GM23338 (cell line): ENCODE measurements around the gene NPAS2. TPM values are rescaled to one million over a fixed set of nuclear protein-coding genes. Genes with fewer than 3 reads are reported as not detected.

Source experiments
- ATAC-seq: fragments of 200-7000 bp; cut with Tn5 transposase; 3 replicates; pipeline ENCODE4 v1.9.1; 2020
- DNase-seq: peaks from one replicate; pipeline ENCODE4 v3.0.0-alpha.2; 2015; ENCODE audit warnings: low spot score
- H2AFZ ChIP-seq: fragments of 200-600 bp; sonication (generic); 2 replicates; pipeline ENCODE4 v1.8.0; 2016; ENCODE audit warnings: antibody characterized with exemption, mild to moderate bottlenecking, moderate library complexity
- H3F3A ChIP-seq: fragments of 200-600 bp; sonication (generic); replicated peaks from 2 replicates; pipeline ENCODE4 v1.8.0; 2017; ENCODE audit warnings: antibody characterized with exemption, mixed run types, low read depth
- H3K27ac ChIP-seq: fragments of 200-600 bp; sonication (generic); 2 replicates; pipeline ENCODE4 v1.6.1; 2016; ENCODE audit warnings: low read depth
- H3K27me3 ChIP-seq: fragments of 200-600 bp; sonication (generic); 2 replicates; pipeline ENCODE4 v1.8.0; 2016; ENCODE audit warnings: mild to moderate bottlenecking, mixed run types, moderate library complexity; ENCODE audit not compliant: insufficient read depth
- H3K36me3 ChIP-seq: fragments of 200-600 bp; sonication (generic); 2 replicates; pipeline ENCODE4 v1.8.0; 2016; ENCODE audit warnings: mild to moderate bottlenecking; ENCODE audit not compliant: insufficient read depth
- H3K4me1 ChIP-seq: fragments of 200-600 bp; sonication (generic); 2 replicates; pipeline ENCODE4 v1.8.0; 2016; ENCODE audit warnings: mild to moderate bottlenecking, moderate library complexity; ENCODE audit not compliant: insufficient read depth
- H3K4me2 ChIP-seq: fragments of 200-600 bp; sonication (generic); 2 replicates; pipeline ENCODE4 v1.7.1; 2017; ENCODE audit warnings: mixed run types
- H3K4me3 ChIP-seq: fragments of 200-600 bp; sonication (generic); 2 replicates; pipeline ENCODE4 v1.6.1; 2016; ENCODE audit warnings: mixed run types
- H3K79me2 ChIP-seq: fragments of 200-600 bp; sonication (generic); replicated peaks from 2 replicates; pipeline ENCODE4 v1.8.0; 2017; ENCODE audit warnings: mild to moderate bottlenecking; ENCODE audit not compliant: insufficient read depth
- H3K9me2 ChIP-seq: fragments of 200-600 bp; sonication (generic); 2 replicates; pipeline ENCODE4 v1.8.0; 2017; ENCODE audit not compliant: insufficient read depth
- H4K20me1 ChIP-seq: fragments of 200-600 bp; sonication (generic); replicated peaks from 2 replicates; pipeline ENCODE4 v1.8.0; 2017; ENCODE audit warnings: mild to moderate bottlenecking; ENCODE audit not compliant: insufficient read depth
- H3K27ac Mint-ChIP-seq: 2 replicates; pipeline ENCODE4 v1.8.0; 2020; ENCODE audit warnings: inconsistent platforms, mild to moderate bottlenecking, moderate library complexity, mixed read lengths
- H3K27me3 Mint-ChIP-seq: 3 replicates; pipeline ENCODE4 v1.8.0; 2022; ENCODE audit warnings: low read depth, mild to moderate bottlenecking, moderate library complexity, mixed read lengths, inconsistent platforms; ENCODE audit not compliant: insufficient read depth, poor library complexity
- H3K36me3 Mint-ChIP-seq: 3 replicates; pipeline ENCODE4 v1.8.0; 2021; ENCODE audit warnings: low read depth, mild to moderate bottlenecking, inconsistent platforms, moderate library complexity, mixed read lengths
- H3K4me1 Mint-ChIP-seq: 3 replicates; pipeline ENCODE4 v1.8.0; 2020; ENCODE audit warnings: mild to moderate bottlenecking, inconsistent platforms, mixed read lengths
- H3K4me3 Mint-ChIP-seq: 3 replicates; pipeline ENCODE4 v1.8.0; 2021; ENCODE audit warnings: moderate library complexity, mild to moderate bottlenecking, inconsistent platforms, mixed read lengths
- H3K9me3 Mint-ChIP-seq: 3 replicates; pipeline ENCODE4 v1.8.0; 2020; ENCODE audit warnings: moderate library complexity, mild to moderate bottlenecking, inconsistent platforms, mixed read lengths
- CTCF ChIP-seq, 2 experiments: fragments of 200-600 bp in 1 of 2; sonication (generic) in 1 of 2; conservative IDR thresholded peaks; 2 replicates each; pipeline versions ENCODE4 v1.5.1 to v1.6.1; 2016 to 2017; ENCODE audit warnings: antibody characterized with exemption in 2 of 2, low read depth in 2 of 2, mild to moderate bottlenecking in 2 of 2, moderate library complexity in 1 of 2
- ETS1 ChIP-seq: IDR thresholded peaks from 2 replicates; pipeline ENCODE4 v1.6.1; 2016; ENCODE audit warnings: antibody characterized with exemption
- EZH2 ChIP-seq: fragments of 200-600 bp; sonication (generic); IDR thresholded peaks from one replicate; pipeline ENCODE4 v1.8.0; 2017; ENCODE audit warnings: antibody characterized with exemption, mild to moderate bottlenecking, low read depth; ENCODE audit not compliant: unreplicated experiment
- NANOG ChIP-seq: IDR thresholded peaks from 2 replicates; pipeline ENCODE4 v1.6.1; 2016; ENCODE audit warnings: antibody characterized with exemption, borderline replicate concordance
- POLR2AphosphoS5 ChIP-seq: IDR thresholded peaks from 2 replicates; pipeline ENCODE4 v1.6.1; 2016; ENCODE audit warnings: antibody characterized with exemption, low read depth
- STAT1 ChIP-seq: IDR thresholded peaks from one replicate; pipeline ENCODE4 v1.6.1; 2016; ENCODE audit warnings: antibody characterized with exemption; ENCODE audit not compliant: unreplicated experiment
- ZNF114 ChIP-seq: fragments of 250-450 bp; sonication (Bioruptor Pico); IDR thresholded peaks from 2 replicates; pipeline ENCODE4 v1.5.0; 2020; ENCODE audit warnings: mild to moderate bottlenecking, moderate library complexity
- polyA plus RNA-seq: library from polyadenylated mRNA; unstranded; fragments of >200 nt; fragmentation: Nextera tagmentation; extraction: Ambion mirVana; gene quantifications from 2 replicates; pipeline ENCODE4 v1.2.1, GENCODE V29; 2016
- total RNA-seq: library from RNA; depleted of rRNA; stranded (reverse); fragments of >200 nt; shearing (Covaris generic); gene quantifications from 2 replicates; pipeline ENCODE4 v1.2.3, GENCODE V29; 2014

NPAS2 gene
- total and polyA plus RNA-seq, 2 experiments from 2014 or later: 0.56 to 1.1 TPM

GRCh38 chr2:100793982-100794381, 26.0 kb upstream of the NPAS2 start:
- no peak for DNase-seq
- TF ChIP-seq CTCF (conservative IDR thresholded peaks at IDR 0.05; ENCODE audit: low read depth in 2 of 2): no peak
- Mint-ChIP-seq H3K27ac (no peak overlapping the region), H3K27me3 (peaks cover 1% of the 10 kb centered on the region), H3K4me3 (no peak overlapping the region), H3K4me1 (no peaks in the 10 kb centered on the region), H3K36me3 (no peaks in the 10 kb centered on the region), H3K9me3 (no peaks in the 10 kb centered on the region)
- no peaks in the 10 kb centered on the region for H3K4me1 ChIP-seq
- peak; percentile 53 for ATAC-seq
- H3K4me3 ChIP-seq: no peak overlapping the region
- no peaks in the 10 kb centered on the region for H3F3A ChIP-seq
- 0 out of 2 replicates have a peak overlapping the region, but pooled peaks have one; percentile 18 for H2AFZ ChIP-seq
- no peaks in the 10 kb centered on the region for H3K79me2 ChIP-seq
- no peaks in the 10 kb centered on the region for H4K20me1 ChIP-seq
- H3K27ac ChIP-seq: no peak overlapping the region
- no peak overlapping the region for H3K4me2 ChIP-seq
- H3K36me3 ChIP-seq: no peaks in the 10 kb centered on the region
- no peaks in the 10 kb centered on the region for H3K27me3 ChIP-seq
- no peaks in the 10 kb centered on the region for H3K9me2 ChIP-seq

GRCh38 chr2:100796499-100797100, 23.3 kb upstream of the NPAS2 start:
- H3K4me3 ChIP-seq: no peak overlapping the region
- no peaks in the 10 kb centered on the region for H4K20me1 ChIP-seq
- Mint-ChIP-seq H3K27ac (no peak overlapping the region), H3K9me3 (no peaks in the 10 kb centered on the region), H3K27me3 (no peaks in the 10 kb centered on the region), H3K36me3 (no peaks in the 10 kb centered on the region), H3K4me1 (no peaks in the 10 kb centered on the region; the same call in 2 of the 3 replicates), H3K4me3 (no peak overlapping the region)
- no peaks in the 10 kb centered on the region for H3K79me2 ChIP-seq
- H3K27ac ChIP-seq: no peak overlapping the region
- no peaks in the 10 kb centered on the region for H3K9me2 ChIP-seq
- no peaks in the 10 kb centered on the region for H3K27me3 ChIP-seq
- TF ChIP-seq ETS1 (no peak), ZNF114 (no peak), POLR2AphosphoS5 (no peak), STAT1 (no peak), NANOG (no peak), CTCF (conservative IDR thresholded peaks at IDR 0.05; ENCODE audit: low read depth in 2 of 2) (no peak), EZH2 (no peak)
- no peak overlapping the region for H3K4me2 ChIP-seq
- H3K4me1 ChIP-seq: no peaks in the 10 kb centered on the region; the same call in 1 of the 2 replicates
- no peaks in the 10 kb centered on the region for H3K36me3 ChIP-seq
- H3F3A ChIP-seq: no peaks in the 10 kb centered on the region
- no peak overlapping the region for H2AFZ ChIP-seq
- ATAC-seq (no peak), DNase-seq (no peak)
